H1 (cell line): ENCODE results near the gene MRTFA. TPM values are rescaled to one million over a fixed set of nuclear protein-coding genes. Genes with fewer than 3 reads are reported as not detected.

Experiments
- CTCF ChIA-PET: fragments of 300-600 bp; sonication (Branson Sonifier 250); formaldehyde crosslinking; loops from one replicate; lab custom pipeline; 2021; ENCODE audit not compliant: partially characterized antibody; lab: Charles Lee
- POLR2A ChIA-PET: fragments of 300-600 bp; sonication (Branson Sonifier 250); formaldehyde crosslinking; loops from one replicate; lab custom pipeline; 2021; ENCODE audit warnings: inconsistent platforms; ENCODE audit not compliant: partially characterized antibody; lab: Charles Lee
- DNase-seq, 2 experiments: peaks; one replicate each; pipeline versions ENCODE4 v3.0.0 to v3.0.0-alpha.2; 2010 to 2022; ENCODE audit warnings: low spot score in 2 of 2, low read depth in 1 of 2, mixed read lengths in 1 of 2
- FAIRE-seq: peaks from 2 replicates; lab custom pipeline; 2011; peaks lifted over from hg19 to GRCh38; lab: Jason Lieb, UNC
- H2AFZ ChIP-seq: 2 replicates; pipeline ENCODE4 v1.8.1; 2012; ENCODE audit warnings: low read length, inconsistent platforms
- H2AK5ac ChIP-seq: 2 replicates; pipeline ENCODE4 v1.6.1; 2013; ENCODE audit warnings: low read depth, low read length
- H2BK120ac ChIP-seq: replicated peaks from 2 replicates; pipeline ENCODE3; 2013; ENCODE audit warnings: low read depth, low read length, inconsistent platforms
- H2BK12ac ChIP-seq: 2 replicates; pipeline ENCODE4 v1.6.1; 2013; ENCODE audit warnings: low read depth, low read length
- H2BK15ac ChIP-seq: 2 replicates; pipeline ENCODE4 v1.6.1; 2013; ENCODE audit warnings: low read length
- H2BK20ac ChIP-seq: 2 replicates; pipeline ENCODE4 v1.6.1; 2013; ENCODE audit warnings: low read length
- H2BK5ac ChIP-seq: 2 replicates; pipeline ENCODE4 v1.6.1; 2013; ENCODE audit warnings: low read depth, low read length
- H3K14ac ChIP-seq: 2 replicates; pipeline ENCODE4 v1.6.1; 2013; ENCODE audit warnings: inconsistent platforms; ENCODE audit not compliant: insufficient read length
- H3K18ac ChIP-seq: 2 replicates; pipeline ENCODE4 v1.6.1; 2013; ENCODE audit warnings: low read length; ENCODE audit errors: extremely low read depth
- H3K23ac ChIP-seq: 2 replicates; pipeline ENCODE4 v1.6.1; 2013; ENCODE audit warnings: inconsistent platforms; ENCODE audit not compliant: insufficient read length
- H3K23me2 ChIP-seq: 2 replicates; pipeline ENCODE4 v1.6.1; 2013; ENCODE audit warnings: low read depth, low read length
- H3K27ac ChIP-seq: 2 replicates; pipeline ENCODE4 v1.6.1; 2011; ENCODE audit warnings: low read depth, low read length, inconsistent platforms
- H3K27me3 ChIP-seq, 4 experiments: replicated peaks in 1 of 4; 1 replicate in 1 of 4; 2 replicates in 3 of 4; pipeline versions ENCODE4 v1.6.1 to v1.8.1; 2011 to 2013; ENCODE audit warnings: low read length in 3 of 4, mild to moderate bottlenecking in 3 of 4, inconsistent platforms in 2 of 4, mixed read lengths in 2 of 4, moderate library complexity in 1 of 4; ENCODE audit not compliant: control insufficient read depth in 3 of 4, insufficient read depth in 3 of 4; ENCODE audit errors: extremely low read depth in 1 of 4
- H3K36me3 ChIP-seq, 4 experiments: 2 replicates each; pipeline versions ENCODE4 v1.6.1 to v1.8.1; 2011 to 2013; ENCODE audit warnings: mild to moderate bottlenecking in 4 of 4, low read length in 3 of 4, moderate library complexity in 2 of 4, control low read depth in 1 of 4, inconsistent platforms in 1 of 4; ENCODE audit not compliant: insufficient read depth in 4 of 4, control insufficient read depth in 2 of 4
- H3K4ac ChIP-seq: replicated peaks from 2 replicates; pipeline ENCODE3; 2013; ENCODE audit warnings: low read length, low read depth, mixed read lengths, inconsistent platforms; ENCODE audit not compliant: insufficient read length
- H3K4me1 ChIP-seq, 4 experiments: replicated peaks in 1 of 4; 1 replicate in 1 of 4; 2 replicates in 3 of 4; pipeline versions ENCODE4 v1.6.1 to v1.8.1; 2011 to 2013; ENCODE audit warnings: low read length in 3 of 4, inconsistent platforms in 2 of 4, mixed read lengths in 1 of 4; ENCODE audit not compliant: insufficient read depth in 4 of 4, control insufficient read depth in 3 of 4
- H3K4me2 ChIP-seq, 2 experiments: 2 replicates each; pipeline versions ENCODE4 v1.6.1 to v1.8.1; 2011 to 2013; ENCODE audit warnings: low read depth in 2 of 2, low read length in 2 of 2, control low read depth in 1 of 2, inconsistent platforms in 1 of 2, mild to moderate bottlenecking in 1 of 2; ENCODE audit not compliant: insufficient read depth in 1 of 2
- H3K4me3 ChIP-seq, 4 experiments: fragments of 200-600, 300-600 bp in 1 of 4; sonication (generic), shearing (Covaris generic), sonication (Bioruptor Twin) in 1 of 4; 2 replicates each; pipeline versions ENCODE4 v1.5.1 to v1.8.1; 2011 to 2016; ENCODE audit warnings: low read length in 4 of 4, low read depth in 3 of 4, control low read depth in 2 of 4, inconsistent platforms in 2 of 4, mild to moderate bottlenecking in 2 of 4, mixed read lengths in 1 of 4, moderate library complexity in 1 of 4; ENCODE audit not compliant: insufficient read depth in 2 of 4; ENCODE audit errors: extremely low read depth in 1 of 4
- H3K56ac ChIP-seq: replicated peaks from 2 replicates; pipeline ENCODE3; 2013; ENCODE audit warnings: low read depth, mild to moderate bottlenecking, mixed read lengths, low read length, inconsistent platforms; ENCODE audit not compliant: insufficient read length
- H3K79me1 ChIP-seq: 2 replicates; pipeline ENCODE4 v1.6.1; 2013; ENCODE audit warnings: low read depth, low read length, control low read depth
- H3K79me2 ChIP-seq, 2 experiments: 2 replicates each; pipeline versions ENCODE4 v1.6.1 to v1.8.1; 2012 to 2013; ENCODE audit warnings: low read length in 2 of 2, mild to moderate bottlenecking in 2 of 2, inconsistent platforms in 1 of 2; ENCODE audit not compliant: insufficient read depth in 2 of 2, control insufficient read depth in 1 of 2
- H3K9ac ChIP-seq, 4 experiments: replicated peaks in 1 of 4; 1 replicate in 1 of 4; 2 replicates in 3 of 4; pipeline versions ENCODE4 v1.6.1 to v1.8.1; 2011 to 2013; ENCODE audit warnings: low read depth in 3 of 4, low read length in 3 of 4, control low read depth in 2 of 4, mild to moderate bottlenecking in 2 of 4, moderate library complexity in 2 of 4, inconsistent platforms in 1 of 4; ENCODE audit errors: extremely low read depth in 1 of 4
- H3K9me3 ChIP-seq, 2 experiments: 2 replicates each; pipeline versions ENCODE4 v1.6.1 to v1.8.1; 2012 to 2013; ENCODE audit warnings: mild to moderate bottlenecking in 2 of 2, moderate library complexity in 2 of 2, control low read depth in 1 of 2, inconsistent platforms in 1 of 2, low read depth in 1 of 2, low read length in 1 of 2, mixed read lengths in 1 of 2; ENCODE audit not compliant: insufficient read depth in 2 of 2
- H4K20me1 ChIP-seq, 2 experiments: replicated peaks in 1 of 2; 2 replicates each; pipeline versions ENCODE3 to v1.8.1; 2011 to 2013; ENCODE audit warnings: inconsistent platforms in 2 of 2, low read length in 2 of 2, mild to moderate bottlenecking in 1 of 2; ENCODE audit not compliant: insufficient read depth in 2 of 2, control insufficient read depth in 1 of 2
- H4K5ac ChIP-seq: 2 replicates; pipeline ENCODE4 v1.6.1; 2013; ENCODE audit warnings: low read length, low read depth, mixed read lengths, inconsistent platforms; ENCODE audit not compliant: insufficient read length
- H4K8ac ChIP-seq: 2 replicates; pipeline ENCODE4 v1.8.0; 2013; ENCODE audit warnings: mild to moderate bottlenecking, moderate library complexity, low read length, inconsistent platforms; ENCODE audit not compliant: insufficient read depth; ENCODE audit errors: extremely low read depth
- H4K91ac ChIP-seq: replicated peaks from 2 replicates; pipeline ENCODE3; 2013; ENCODE audit warnings: low read length, mixed read lengths, inconsistent platforms; ENCODE audit not compliant: insufficient read length
- KDM5A ChIP-seq: fragments of 200-600 bp; IDR thresholded peaks from 2 replicates; pipeline ENCODE4 v1.7.1; 2012; ENCODE audit warnings: mild to moderate bottlenecking, low read length, inconsistent platforms, mixed read lengths
- PHF8 ChIP-seq: fragments of 200-600 bp; sonication (generic); conservative IDR thresholded peaks from 2 replicates; pipeline ENCODE4 v1.7.1; 2012; ENCODE audit warnings: low read depth, mild to moderate bottlenecking, inconsistent platforms, low read length, moderate library complexity
- RBBP5 ChIP-seq: IDR thresholded peaks from 2 replicates; pipeline ENCODE4 v1.7.1; 2012; ENCODE audit warnings: low read depth, mild to moderate bottlenecking, inconsistent platforms, low read length, moderate library complexity, borderline replicate concordance
- SIRT6 ChIP-seq: IDR thresholded peaks from one replicate; pipeline ENCODE4 v1.7.1; 2012; ENCODE audit warnings: low read length, inconsistent platforms
- SUZ12 ChIP-seq: fragments of 200-600 bp; sonication (generic); IDR thresholded peaks from 2 replicates; pipeline ENCODE4 v1.6.1; 2012; ENCODE audit warnings: mild to moderate bottlenecking, inconsistent platforms, low read length, moderate library complexity, mixed read lengths
- YY1 ChIP-seq: IDR thresholded peaks from 2 replicates; pipeline ENCODE4 v1.6.1; 2011; ENCODE audit warnings: low read depth, mild to moderate bottlenecking, low read length
- WGBS, 2 experiments: shearing (Covaris generic) in 1 of 2; methylation state at CpG; one replicate each; pipeline versions ENCODE4 v1.1.6 to v1.1.7; 2013 to 2015; ENCODE audit warnings: low lambda C conversion rate in 2 of 2, mixed read lengths in 2 of 2, inconsistent platforms in 1 of 2, low coverage in 1 of 2, missing lambda C conversion rate in 1 of 2; ENCODE audit not compliant: insufficient replicate concordance in 2 of 2, insufficient coverage in 1 of 2, insufficient read length in 1 of 2; ENCODE audit errors: extremely low coverage in 1 of 2, missing lambda C conversion rate in 1 of 2; 5-methylcytosine and 5-hydroxymethylcytosine counted together
- polyA plus RNA-seq, 7 experiments: library from polyadenylated mRNA; depleted of rRNA in 3 of 7; stranded (reverse) in 5 of 7; unstranded in 2 of 7; fragments of >200 nt in 5 of 7; fragments of 200-250 nt in 2 of 7; gene quantifications; 1 replicate in 5 of 7; 2 replicates in 1 of 7; 4 replicates in 1 of 7; pipeline versions ENCODE4 v1.2.1 to v1.2.3, GENCODE V29; 2011 to 2013; ENCODE audit warnings: missing spikeins in 2 of 7, mixed read lengths in 2 of 7
- total RNA-seq: library from RNA; stranded (reverse); fragmentation: NEBNext Ultra II Directional; extraction: Animal tissue kit (Norgen Biotek cat#: 25700); gene quantifications from 2 replicates; pipeline ENCODE4 v1.2.1, GENCODE V29; 2021

Gene MRTFA
- total and polyA plus RNA-seq, 2 of the 8 experiments (the other 6 are each of a cell fraction or from before 2014, with no cell fraction given), result 5.4 to 37.9 TPM

GRCh38 chr22:40533712-40534378, 102.7 kb downstream of the MRTFA start:
- no peaks in the 10 kb centered on the region for H4K20me1 ChIP-seq
- H4K91ac ChIP-seq, result no peak overlapping the region
- H3K18ac ChIP-seq, result no peak overlapping the region
- H3K14ac ChIP-seq, result no peak overlapping the region
- no peak overlapping the region for H2BK12ac ChIP-seq
- H3K9me3 ChIP-seq, result no peaks in the 10 kb centered on the region
- TF ChIP-seq SUZ12, result no peak
- TF ChIP-seq PHF8, result no peak
- no peak for TF ChIP-seq SIRT6
- TF ChIP-seq KDM5A, result no peak
- no peak for TF ChIP-seq YY1
- TF ChIP-seq RBBP5, result no peak
- H4K5ac ChIP-seq, result peak overlapping the region; percentile 69
- no peaks in the 10 kb centered on the region for H3K79me1 ChIP-seq
- peaks cover 0 to 19% of the 10 kb centered on the region in 2 experiments; a peak in 3 of 4 replicates for H3K79me2 ChIP-seq
- no peak overlapping the region for H2BK15ac ChIP-seq
- peak overlapping the region in 2 of 4 experiments; percentile 30 to 31; a peak in 2 of 8 replicates for H3K4me3 ChIP-seq
- peak overlapping the region; percentile 20; the same call in 1 of the 2 replicates for H2BK5ac ChIP-seq
- H3K36me3 ChIP-seq, result no peaks in the 10 kb centered on the region
- H2BK20ac ChIP-seq, result no peak overlapping the region
- H3K23ac ChIP-seq, result no peak overlapping the region
- no peak overlapping the region for H3K56ac ChIP-seq
- no peak overlapping the region for H2AK5ac ChIP-seq
- H3K9ac ChIP-seq, result no peak overlapping the region; a peak in 1 of 7 replicates
- 31% methylated on average over 4 of the region's 4 CpGs; no CpG with 5 or more reads in 1 of the 2 experiments for WGBS, 2 experiments
- no peak overlapping the region for H4K8ac ChIP-seq
- H3K4me1 ChIP-seq, result peaks cover 0 to 20% (median 6%) of the 10 kb centered on the region in 4 experiments; a peak in 3 of 7 replicates
- DNase-seq, result no peak
- peak overlapping the region; percentile 53 to 59; a peak in 3 of 4 replicates for H3K4me2 ChIP-seq
- POLR2A ChIA-PET, result interaction anchor here (0.7 to 1.5 kb wide), 6 partner anchors 8 to 488 kb away, joined by 3 to 5 read pairs (median 3); no protein-coding TSS in a partner anchor
- H3K27me3 ChIP-seq, result no peaks in the 10 kb centered on the region
- no peak overlapping the region for H3K27ac ChIP-seq
- no peak for FAIRE-seq
- no peak overlapping the region for H2AFZ ChIP-seq
- H3K4ac ChIP-seq, result no peak overlapping the region
- CTCF ChIA-PET, result interaction anchor here (0.7 to 1.9 kb wide), 6 partner anchors 9 to 112 kb away, joined by 3 to 10 read pairs (median 3); no protein-coding TSS in a partner anchor
- H3K23me2 ChIP-seq, result no peaks in the 10 kb centered on the region
- peak overlapping the region; percentile 58 for H2BK120ac ChIP-seq
